ENCODE data around the gene EIF4G1. TPM values are rescaled to one million over a fixed set of nuclear protein-coding genes. Genes with fewer than 3 reads are reported as not detected.

EIF4G1 gene
- total RNA-seq, 1 donor: 245 TPM

- Histone ChIP-seq H3K4me3 (ENCODE audit: insufficient read depth, low read length) (no peak within 1 kb of the TSS), H3K27ac (ENCODE audit: low read depth, low read length) (no peak within 1 kb of the TSS)
- DNase-seq (ENCODE audit: insufficient read length, low spot score, missing footprints): peak; percentile 87
These were observed 38.2 kb upstream of the EIF4G1 start, which contains the start of gene ECE2 for GRCh38 chr3:184275961-184276910. TSS of gene ECE2 (plus strand) at chr3:184276022. CDS start at chr3:184276154, 132 bp downstream.

GRCh38 chr3:184277366-184277765 is 37.0 kb upstream of the EIF4G1 start:
- H3K9me3 ChIP-seq (ENCODE audit: low read depth, low read length): no peaks in the 10 kb centered on the region
- no peak for TF ChIP-seq CTCF (IDR thresholded peaks at IDR 0.05; ENCODE audit: extremely low read depth, low read depth, low read length)
- DNase-seq (ENCODE audit: insufficient read length, low spot score, missing footprints): peak; percentile 10
- H3K36me3 ChIP-seq (ENCODE audit: insufficient read depth, low read length): no peaks in the 10 kb centered on the region
- H3K4me3 ChIP-seq (ENCODE audit: insufficient read depth, low read length): no peak overlapping the region
- no peaks in the 10 kb centered on the region for H3K79me2 ChIP-seq (ENCODE audit: insufficient read depth, low read length)
- H4K20me1 ChIP-seq (ENCODE audit: insufficient read depth, low read length): no peaks in the 10 kb centered on the region
- no peak overlapping the region for H2AFZ ChIP-seq (ENCODE audit: low read length)
- H3K27ac ChIP-seq (ENCODE audit: low read depth, low read length): no peak overlapping the region
- peaks cover 43% of the 10 kb centered on the region for H3K27me3 ChIP-seq (ENCODE audit: insufficient read depth, low read length)
- H3K4me2 ChIP-seq (ENCODE audit: insufficient read depth, low read length): no peak overlapping the region
- no peaks in the 10 kb centered on the region for H3K4me1 ChIP-seq (ENCODE audit: insufficient read depth, low read length)

More at GRCh38 chr3:184275961-184276910, 38.2 kb upstream of the EIF4G1 start, which contains the start of gene ECE2:
- TF ChIP-seq CTCF (IDR thresholded peaks at IDR 0.05; ENCODE audit: extremely low read depth, low read depth, low read length): no peak
- H3K4me2 ChIP-seq (ENCODE audit: insufficient read depth, low read length): no peak within 1 kb of the TSS
- H4K20me1 ChIP-seq (ENCODE audit: insufficient read depth, low read length): no peaks in the 10 kb centered on the region
- H3K79me2 ChIP-seq (ENCODE audit: insufficient read depth, low read length): no peaks in the 10 kb centered on the region
- no peak within 1 kb of the TSS for H2AFZ ChIP-seq (ENCODE audit: low read length)
- no peaks in the 10 kb centered on the region for H3K4me1 ChIP-seq (ENCODE audit: insufficient read depth, low read length)
- H3K36me3 ChIP-seq (ENCODE audit: insufficient read depth, low read length): no peaks in the 10 kb centered on the region
- H3K9me3 ChIP-seq (ENCODE audit: low read depth, low read length): no peaks in the 10 kb centered on the region
- peaks cover 40% of the 10 kb centered on the region for H3K27me3 ChIP-seq (ENCODE audit: insufficient read depth, low read length)

GRCh38 chr3:184282941-184283340 is 31.5 kb upstream of the EIF4G1 start:
- H3K36me3 ChIP-seq (ENCODE audit: insufficient read depth, low read length): no peaks in the 10 kb centered on the region
- TF ChIP-seq CTCF (IDR thresholded peaks at IDR 0.05; ENCODE audit: extremely low read depth, low read depth, low read length): no peak
- no peak overlapping the region for H3K4me2 ChIP-seq (ENCODE audit: insufficient read depth, low read length)
- no peaks in the 10 kb centered on the region for H3K9me3 ChIP-seq (ENCODE audit: low read depth, low read length)
- H3K27me3 ChIP-seq (ENCODE audit: insufficient read depth, low read length): peaks cover 20% of the 10 kb centered on the region
- H4K20me1 ChIP-seq (ENCODE audit: insufficient read depth, low read length): no peaks in the 10 kb centered on the region
- H3K79me2 ChIP-seq (ENCODE audit: insufficient read depth, low read length): no peaks in the 10 kb centered on the region
- no peaks in the 10 kb centered on the region for H3K4me1 ChIP-seq (ENCODE audit: insufficient read depth, low read length)
- H2AFZ ChIP-seq (ENCODE audit: low read length): no peak overlapping the region
- H3K4me3 ChIP-seq (ENCODE audit: insufficient read depth, low read length): no peak overlapping the region
- H3K27ac ChIP-seq (ENCODE audit: low read depth, low read length): no peak overlapping the region
- peak; percentile 35 for DNase-seq (ENCODE audit: insufficient read length, low spot score, missing footprints)

GRCh38 chr3:184283681-184284080 is 30.7 kb upstream of the EIF4G1 start:
- Histone ChIP-seq H2AFZ (ENCODE audit: low read length) (no peak overlapping the region), H4K20me1 (ENCODE audit: insufficient read depth, low read length) (no peaks in the 10 kb centered on the region), H3K27me3 (ENCODE audit: insufficient read depth, low read length) (peaks cover 17% of the 10 kb centered on the region), H3K79me2 (ENCODE audit: insufficient read depth, low read length) (no peaks in the 10 kb centered on the region), H3K4me3 (ENCODE audit: insufficient read depth, low read length) (no peak overlapping the region), H3K4me2 (ENCODE audit: insufficient read depth, low read length) (no peak overlapping the region), H3K9me3 (ENCODE audit: low read depth, low read length) (no peaks in the 10 kb centered on the region), H3K4me1 (ENCODE audit: insufficient read depth, low read length) (no peaks in the 10 kb centered on the region), H3K36me3 (ENCODE audit: insufficient read depth, low read length) (no peaks in the 10 kb centered on the region), H3K27ac (ENCODE audit: low read depth, low read length) (no peak overlapping the region)
- no peak for TF ChIP-seq CTCF (IDR thresholded peaks at IDR 0.05; ENCODE audit: extremely low read depth, low read depth, low read length)
- DNase-seq (ENCODE audit: insufficient read length, low spot score, missing footprints): peak; percentile 26

All from osteoblast (primary cell).